Measurements from ENCODE around the gene MGARP.

- TF ChIP-seq CTCF (IDR thresholded peaks at IDR 0.05) (peak; percentile 85), ZFX (IDR thresholded peaks at IDR 0.05; ENCODE audit: borderline replicate concordance) (no peak)
These were observed 50.4 kb downstream of the MGARP start for GRCh38 chr4:139229534-139230039.

Measured in 22Rv1 (cell line).